Liver (tissue), 9 donors: Measurements from ENCODE around the gene CFAP74. TPM values are rescaled to one million over a fixed set of nuclear protein-coding genes. Genes with fewer than 3 reads are reported as not detected.

Experiments used
- DNase-seq: peaks from one replicate; pipeline ENCODE4 v3.0.0-alpha.2; 2017; ENCODE audit warnings: low spot score
- H3K27ac ChIP-seq, 2 donors: one replicate each; pipeline ENCODE4 v1.7.0; 2013; ENCODE audit warnings: inconsistent platforms in 2 of 2, low read length in 2 of 2, control low read depth in 1 of 2, low read depth in 1 of 2, mild to moderate bottlenecking in 1 of 2
- H3K27me3 ChIP-seq, 4 donors: one replicate each; pipeline versions ENCODE4 v1.6.1 to v1.7.0; 2013; ENCODE audit warnings: low read length in 3 of 4, inconsistent platforms in 1 of 4, mild to moderate bottlenecking in 1 of 4, moderate library complexity in 1 of 4; ENCODE audit not compliant: control insufficient read depth in 4 of 4, insufficient read depth in 4 of 4
- H3K36me3 ChIP-seq, 4 donors: one replicate each; pipeline versions ENCODE4 v1.6.1 to v1.7.0; 2013; ENCODE audit warnings: low read length in 3 of 4, mild to moderate bottlenecking in 3 of 4, low read depth in 1 of 4, moderate library complexity in 1 of 4; ENCODE audit not compliant: control insufficient read depth in 4 of 4, insufficient read depth in 3 of 4
- H3K4me1 ChIP-seq, 4 donors: one replicate each; pipeline versions ENCODE4 v1.6.1 to v1.7.0; 2013; ENCODE audit warnings: low read length in 3 of 4, mild to moderate bottlenecking in 3 of 4, moderate library complexity in 1 of 4; ENCODE audit not compliant: control insufficient read depth in 4 of 4, insufficient read depth in 4 of 4
- H3K4me3 ChIP-seq, 3 donors: one replicate each; pipeline versions ENCODE4 v1.6.1 to v1.7.0; 2013; ENCODE audit warnings: low read length in 3 of 3, control low read depth in 1 of 3, low read depth in 1 of 3, mild to moderate bottlenecking in 1 of 3
- H3K9ac ChIP-seq, 2 donors: one replicate each; pipeline ENCODE4 v1.7.0; 2013; ENCODE audit warnings: low read length in 2 of 2, mild to moderate bottlenecking in 2 of 2, moderate library complexity in 2 of 2, control low read depth in 1 of 2, low read depth in 1 of 2
- H3K9me3 ChIP-seq, 4 donors: one replicate each; pipeline versions ENCODE4 v1.6.1 to v1.7.0; 2013; ENCODE audit warnings: low read length in 3 of 4; ENCODE audit not compliant: control insufficient read depth in 4 of 4
- EGR1 ChIP-seq, 2 donors: IDR thresholded peaks; 2 replicates each; pipeline ENCODE4 v1.6.1; 2016 to 2018; ENCODE audit warnings: antibody characterized with exemption in 2 of 2, low read depth in 2 of 2
- FOXA1 ChIP-seq: IDR thresholded peaks from 2 replicates; pipeline ENCODE4 v1.6.1; 2016; ENCODE audit warnings: antibody characterized with exemption
- FOXA2 ChIP-seq: IDR thresholded peaks from 2 replicates; pipeline ENCODE4 v1.6.1; 2016; ENCODE audit warnings: antibody characterized with exemption
- GABPA ChIP-seq, 2 donors: IDR thresholded peaks in 1 of 2; conservative IDR thresholded peaks in 1 of 2; 2 replicates each; pipeline ENCODE4 v1.6.1; 2016; ENCODE audit warnings: antibody characterized with exemption in 2 of 2, mild to moderate bottlenecking in 1 of 2, moderate library complexity in 1 of 2
- HNF4A ChIP-seq, 2 donors: conservative IDR thresholded peaks; 2 replicates each; pipeline ENCODE4 v1.6.1; 2016; ENCODE audit warnings: antibody characterized with exemption in 2 of 2, mild to moderate bottlenecking in 2 of 2
- HNF4G ChIP-seq: IDR thresholded peaks from 2 replicates; pipeline ENCODE4 v1.6.1; 2016; ENCODE audit warnings: antibody characterized with exemption
- JUND ChIP-seq, 2 donors: IDR thresholded peaks; 2 replicates each; pipeline ENCODE4 v1.6.1; 2016; ENCODE audit warnings: antibody characterized with exemption in 2 of 2
- NR2F2 ChIP-seq: IDR thresholded peaks from 2 replicates; pipeline ENCODE4 v1.6.1; 2016; ENCODE audit warnings: antibody characterized with exemption
- RAD21 ChIP-seq, 2 donors: IDR thresholded peaks; 2 replicates each; pipeline ENCODE4 v1.6.1; 2016; ENCODE audit warnings: antibody characterized with exemption in 2 of 2, mild to moderate bottlenecking in 2 of 2
- REST ChIP-seq: IDR thresholded peaks from 2 replicates; pipeline ENCODE4 v1.6.1; 2016; ENCODE audit warnings: antibody characterized with exemption, mild to moderate bottlenecking
- RXRA ChIP-seq, 2 donors: IDR thresholded peaks; 2 replicates each; pipeline ENCODE4 v1.6.1; 2017 to 2018; ENCODE audit warnings: antibody characterized with exemption in 2 of 2, mild to moderate bottlenecking in 1 of 2
- SP1 ChIP-seq: IDR thresholded peaks from 2 replicates; pipeline ENCODE4 v1.6.1; 2018; ENCODE audit warnings: antibody characterized with exemption, mild to moderate bottlenecking
- TAF1 ChIP-seq: conservative IDR thresholded peaks from 2 replicates; pipeline ENCODE4 v1.6.1; 2016; ENCODE audit warnings: antibody characterized with exemption, mild to moderate bottlenecking
- YY1 ChIP-seq: IDR thresholded peaks from 2 replicates; pipeline ENCODE4 v1.6.1; 2016; ENCODE audit warnings: antibody characterized with exemption, mild to moderate bottlenecking
- ZBTB33 ChIP-seq: IDR thresholded peaks from 2 replicates; pipeline ENCODE4 v1.6.1; 2016; ENCODE audit warnings: antibody characterized with exemption
- WGBS: extraction: QIAGEN DNeasy Blood & Tissue Kit; methylation state at CpG from one replicate; pipeline ENCODE4 v1.1.7; 2013; 5-methylcytosine and 5-hydroxymethylcytosine counted together
- polyA plus RNA-seq, 2 donors: library from polyadenylated mRNA; stranded (reverse) in 1 of 2; unstranded in 1 of 2; fragments of 200-250 nt in 1 of 2; fragments of >200 nt in 1 of 2; fragmentation: Nextera tagmentation in 1 of 2; extraction: Ambion mirVana in 1 of 2; gene quantifications; one replicate each; pipeline versions ENCODE4 v1.2.1 to v1.2.3, GENCODE V29; 2013 to 2015
- total RNA-seq, 2 donors: library from RNA; depleted of rRNA; stranded (reverse); fragments of >200 nt; gene quantifications; one replicate each; pipeline ENCODE4 v1.2.3, GENCODE V29; 2014
- TF ChIP-seq, protein P1 (sequence below): IDR thresholded peaks from 2 replicates; pipeline ENCODE4 v1.6.1; 2016; ENCODE audit warnings: antibody characterized with exemption
- TF ChIP-seq, protein P2 (sequence below): fragments of 150-350 bp; IDR thresholded peaks from 2 replicates; pipeline ENCODE4 v1.5.1; 2017; ENCODE audit warnings: improper control_type of control experiment, low read depth, low read length; ENCODE audit not compliant: missing input control
- TF ChIP-seq, protein P3 (sequence below): IDR thresholded peaks from 2 replicates; pipeline ENCODE4 v1.6.1; 2016; ENCODE audit warnings: antibody characterized with exemption
- donor health status: healthy.
- donor health status: healthy.
- donor health status: healthy.
- donor health status: healthy.
- donor health status: healthy.

CFAP74 gene
- total and polyA plus RNA-seq, 4 donors: under 0.01 to 0.31 TPM; not detected in 2

GRCh38 chr1:1971688-1972087 lies 31.9 kb downstream of the CFAP74 start:
- WGBS: 95% methylated on average over 21 of the region's 21 CpGs
- DNase-seq: no peak
- H3K36me3 ChIP-seq: no peaks in the 10 kb centered on the region
- no peaks in the 10 kb centered on the region for H3K9me3 ChIP-seq
- no peak overlapping the region for H3K9ac ChIP-seq
- H3K27ac ChIP-seq: no peak overlapping the region
- H3K4me3 ChIP-seq: no peak overlapping the region
- TF ChIP-seq RAD21 (IDR thresholded peaks at IDR 0.05) (no peak), EGR1 (IDR thresholded peaks at IDR 0.05; ENCODE audit: low read depth in 2 of 2) (no peak), GABPA (IDR thresholded peaks at IDR 0.05 in 1 of 2, conservative IDR thresholded peaks at IDR 0.05 in 1 of 2) (no peak), RXRA (IDR thresholded peaks at IDR 0.05) (no peak), YY1 (no peak), REST (no peak), HNF4A (conservative IDR thresholded peaks at IDR 0.05) (no peak), HNF4G (no peak), FOXA2 (no peak), SP1 (no peak), FOXA1 (no peak), NR2F2 (no peak), JUND (IDR thresholded peaks at IDR 0.05) (no peak), TAF1 (no peak), ZBTB33 (no peak)
- TF ChIP-seq, protein P1, sequence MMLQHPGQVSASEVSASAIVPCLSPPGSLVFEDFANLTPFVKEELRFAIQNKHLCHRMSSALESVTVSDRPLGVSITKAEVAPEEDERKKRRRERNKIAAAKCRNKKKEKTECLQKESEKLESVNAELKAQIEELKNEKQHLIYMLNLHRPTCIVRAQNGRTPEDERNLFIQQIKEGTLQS: no peak
- TF ChIP-seq, protein P2, sequence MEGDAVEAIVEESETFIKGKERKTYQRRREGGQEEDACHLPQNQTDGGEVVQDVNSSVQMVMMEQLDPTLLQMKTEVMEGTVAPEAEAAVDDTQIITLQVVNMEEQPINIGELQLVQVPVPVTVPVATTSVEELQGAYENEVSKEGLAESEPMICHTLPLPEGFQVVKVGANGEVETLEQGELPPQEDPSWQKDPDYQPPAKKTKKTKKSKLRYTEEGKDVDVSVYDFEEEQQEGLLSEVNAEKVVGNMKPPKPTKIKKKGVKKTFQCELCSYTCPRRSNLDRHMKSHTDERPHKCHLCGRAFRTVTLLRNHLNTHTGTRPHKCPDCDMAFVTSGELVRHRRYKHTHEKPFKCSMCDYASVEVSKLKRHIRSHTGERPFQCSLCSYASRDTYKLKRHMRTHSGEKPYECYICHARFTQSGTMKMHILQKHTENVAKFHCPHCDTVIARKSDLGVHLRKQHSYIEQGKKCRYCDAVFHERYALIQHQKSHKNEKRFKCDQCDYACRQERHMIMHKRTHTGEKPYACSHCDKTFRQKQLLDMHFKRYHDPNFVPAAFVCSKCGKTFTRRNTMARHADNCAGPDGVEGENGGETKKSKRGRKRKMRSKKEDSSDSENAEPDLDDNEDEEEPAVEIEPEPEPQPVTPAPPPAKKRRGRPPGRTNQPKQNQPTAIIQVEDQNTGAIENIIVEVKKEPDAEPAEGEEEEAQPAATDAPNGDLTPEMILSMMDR: no peak
- TF ChIP-seq, protein P3, sequence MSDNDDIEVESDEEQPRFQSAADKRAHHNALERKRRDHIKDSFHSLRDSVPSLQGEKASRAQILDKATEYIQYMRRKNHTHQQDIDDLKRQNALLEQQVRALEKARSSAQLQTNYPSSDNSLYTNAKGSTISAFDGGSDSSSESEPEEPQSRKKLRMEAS: no peak
- H3K4me1 ChIP-seq: no peaks in the 10 kb centered on the region
- peaks cover 0 to 2% (median 0%) of the 10 kb centered on the region in 4 donors for H3K27me3 ChIP-seq
